ENCODE measurements around the gene ATP5PD.

GRCh38 chr17:75063201-75063600 lies 16.4 kb upstream of the ATP5PD start:
- no peak for TF ChIP-seq CTCF (IDR thresholded peaks at IDR 0.05)
- TF ChIP-seq EP300 (IDR thresholded peaks at IDR 0.05), result no peak
- TF ChIP-seq POLR2A (IDR thresholded peaks at IDR 0.05), result no peak
- TF ChIP-seq POLR2AphosphoS5 (IDR thresholded peaks at IDR 0.05), result no peak
